ENCODE data around the gene RAB23. TPM values are rescaled to one million over a fixed set of nuclear protein-coding genes. Genes with fewer than 3 reads are reported as not detected.

Gene RAB23
- total RNA-seq, 6 experiments from 2014 or later, result 23.1 to 30.3 (median 28.9) TPM

- Mint-ChIP-seq H3K4me1 (ENCODE audit: low read depth) (peaks cover 82% of the 10 kb centered on the region), H3K9me3 (peaks cover 10% of the 10 kb centered on the region), H3K36me3 (ENCODE audit: low read depth) (peaks cover 49% of the 10 kb centered on the region), H3K4me3 (peak overlapping the region; percentile 99), H3K27ac (no peak overlapping the region; the same call in 1 of the 2 replicates), H3K27me3 (ENCODE audit: insufficient read depth) (peaks cover 6% of the 10 kb centered on the region)
- no peak for DNase-seq
- TF ChIP-seq CTCF (IDR thresholded peaks at IDR 0.05), result no peak
These were observed 1.9 kb downstream of the RAB23 start for GRCh38 chr6:57220083-57220703.

GRCh38 chr6:57217270-57217669 is 4.8 kb downstream of the RAB23 start:
- H3K4me3 Mint-ChIP-seq, result no peak overlapping the region
- peaks cover 73% of the 10 kb centered on the region for H3K4me1 Mint-ChIP-seq (ENCODE audit: low read depth)
- H3K27ac Mint-ChIP-seq, result no peak overlapping the region; the same call in 1 of the 2 replicates
- H3K9me3 Mint-ChIP-seq, result peaks cover 10% of the 10 kb centered on the region
- H3K27me3 Mint-ChIP-seq (ENCODE audit: insufficient read depth), result peaks cover 6% of the 10 kb centered on the region
- no peak for DNase-seq
- TF ChIP-seq CTCF (IDR thresholded peaks at IDR 0.05), result no peak
- peaks cover 65% of the 10 kb centered on the region for H3K36me3 Mint-ChIP-seq (ENCODE audit: low read depth)

- Mint-ChIP-seq H3K9me3 (peaks cover 10% of the 10 kb centered on the region), H3K36me3 (ENCODE audit: low read depth) (peaks cover 67% of the 10 kb centered on the region), H3K27ac (no peak overlapping the region), H3K4me3 (no peak overlapping the region), H3K27me3 (ENCODE audit: insufficient read depth) (peaks cover 4% of the 10 kb centered on the region; the same call in 1 of the 2 replicates), H3K4me1 (ENCODE audit: low read depth) (peaks cover 79% of the 10 kb centered on the region)
- DNase-seq, result no peak
- peak; percentile 64 for TF ChIP-seq CTCF (IDR thresholded peaks at IDR 0.05)
These were observed 5.6 kb downstream of the RAB23 start for GRCh38 chr6:57216235-57217101.

- no peak for TF ChIP-seq CTCF (IDR thresholded peaks at IDR 0.05)
- Mint-ChIP-seq H3K4me3 (no peak overlapping the region), H3K9me3 (peaks cover 6% of the 10 kb centered on the region), H3K27ac (no peak overlapping the region), H3K4me1 (ENCODE audit: low read depth) (peaks cover 80% of the 10 kb centered on the region), H3K27me3 (ENCODE audit: insufficient read depth) (no peaks in the 10 kb centered on the region; the same call in 1 of the 2 replicates), H3K36me3 (ENCODE audit: low read depth) (peaks cover 63% of the 10 kb centered on the region)
- no peak for DNase-seq
These were observed 6.8 kb downstream of the RAB23 start for GRCh38 chr6:57215260-57215659.

GRCh38 chr6:57210060-57210459 is 12.0 kb downstream of the RAB23 start:
- no peaks in the 10 kb centered on the region; the same call in 1 of the 2 replicates for H3K27me3 Mint-ChIP-seq (ENCODE audit: insufficient read depth)
- no peak overlapping the region for H3K4me3 Mint-ChIP-seq
- H3K27ac Mint-ChIP-seq, result peak overlapping the region; percentile 31; the same call in 1 of the 2 replicates
- TF ChIP-seq CTCF (IDR thresholded peaks at IDR 0.05), result no peak
- no peak for DNase-seq
- peaks cover 59% of the 10 kb centered on the region for H3K36me3 Mint-ChIP-seq (ENCODE audit: low read depth)
- no peaks in the 10 kb centered on the region; the same call in 1 of the 2 replicates for H3K9me3 Mint-ChIP-seq
- H3K4me1 Mint-ChIP-seq (ENCODE audit: low read depth), result peaks cover 80% of the 10 kb centered on the region
